KMS-11 (cell line): Measurements from ENCODE around the gene PPP1R1B.

Experiments used
- H2AFZ ChIP-seq: fragments of 200-600 bp; sonication (generic); 2 replicates; pipeline ENCODE4 v1.6.1; 2016; ENCODE audit warnings: antibody characterized with exemption, mixed run types, low read depth
- H3K27ac ChIP-seq: fragments of 200-600 bp; sonication (generic); 2 replicates; pipeline ENCODE4 v1.6.1; 2016; ENCODE audit warnings: mild to moderate bottlenecking, mixed run types
- H3K27me3 ChIP-seq: fragments of 200-600 bp; sonication (generic); 2 replicates; pipeline ENCODE4 v1.6.1; 2017; ENCODE audit warnings: mild to moderate bottlenecking, low read depth, mixed run types, moderate library complexity; ENCODE audit not compliant: insufficient read depth
- H3K36me3 ChIP-seq: fragments of 200-600 bp; sonication (generic); 2 replicates; pipeline ENCODE4 v1.6.1; 2017; ENCODE audit warnings: mild to moderate bottlenecking, mixed run types; ENCODE audit not compliant: insufficient read depth
- H3K4me1 ChIP-seq: fragments of 200-600 bp; sonication (generic); 2 replicates; pipeline ENCODE4 v1.6.1; 2016; ENCODE audit warnings: mild to moderate bottlenecking, low read depth, mixed run types; ENCODE audit not compliant: poor library complexity, severe bottlenecking
- H3K4me2 ChIP-seq: fragments of 200-600 bp; sonication (generic); 2 replicates; pipeline ENCODE4 v1.7.0; 2016; ENCODE audit warnings: mild to moderate bottlenecking, mixed run types
- H3K4me3 ChIP-seq: fragments of 200-600 bp; sonication (generic); IDR thresholded peaks from 2 replicates; pipeline ENCODE4 v1.6.1; 2017; ENCODE audit warnings: low read depth, low read length, mixed read lengths; ENCODE audit not compliant: insufficient read depth
- H3K79me2 ChIP-seq: fragments of 200-600 bp; sonication (generic); 2 replicates; pipeline ENCODE4 v1.6.1; 2016; ENCODE audit warnings: low read depth, mixed run types; ENCODE audit not compliant: insufficient read depth
- H3K9ac ChIP-seq: fragments of 200-600 bp; sonication (generic); 2 replicates; pipeline ENCODE4 v1.6.1; 2016; ENCODE audit warnings: mild to moderate bottlenecking, mixed run types
- H4K20me1 ChIP-seq: fragments of 200-600 bp; sonication (generic); 2 replicates; pipeline ENCODE4 v1.6.1; 2016; ENCODE audit warnings: mild to moderate bottlenecking, mixed run types; ENCODE audit not compliant: insufficient read depth
- CTCF ChIP-seq: fragments of 200-600 bp; sonication (generic); conservative IDR thresholded peaks from 2 replicates; pipeline ENCODE4 v1.6.1; 2017; ENCODE audit warnings: low read depth, mild to moderate bottlenecking, antibody characterized with exemption, low read length, moderate library complexity, mixed read lengths

PPP1R1B gene

DNA sequence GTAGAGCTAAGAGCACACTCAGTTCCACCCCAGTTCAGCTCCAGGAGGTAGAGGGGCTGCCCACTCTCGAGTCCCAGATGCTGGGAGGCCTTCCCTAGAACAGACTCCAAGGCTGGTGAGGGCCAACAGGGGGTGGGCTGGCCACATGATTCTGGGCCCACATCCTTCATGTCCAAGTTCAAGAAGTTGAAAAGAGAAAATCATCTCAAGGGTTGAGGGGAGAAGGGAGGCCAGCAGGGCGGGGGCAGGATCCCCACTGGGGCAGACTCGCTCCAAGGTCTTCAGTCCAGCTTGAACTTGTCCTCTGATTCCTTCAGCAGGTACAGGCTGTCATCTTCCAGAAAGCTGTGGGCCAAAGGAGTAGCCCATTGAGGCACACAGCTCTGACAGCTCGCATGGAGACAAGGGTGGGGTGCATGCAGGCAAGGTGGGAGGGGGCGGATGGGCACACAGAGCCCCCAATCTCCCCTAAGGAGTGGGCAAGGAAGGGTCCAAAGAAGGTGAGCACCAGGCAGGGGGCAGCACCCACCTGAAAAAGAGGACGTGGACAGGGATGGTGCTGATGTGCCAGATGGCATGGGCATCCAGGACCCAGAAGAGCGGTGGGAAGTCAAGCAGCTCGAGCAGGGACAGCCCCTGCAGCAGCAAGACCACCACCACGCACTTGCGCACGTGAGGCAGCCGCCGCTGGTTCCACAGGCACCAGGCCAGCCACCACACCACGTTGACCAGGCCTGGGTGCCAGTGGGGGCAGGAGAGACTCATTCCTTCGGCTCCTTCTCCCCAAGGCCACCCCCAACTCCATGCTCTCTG, 46.0 kb downstream of the PPP1R1B start:
- H3K4me2 ChIP-seq = no peak overlapping the region

DNA sequence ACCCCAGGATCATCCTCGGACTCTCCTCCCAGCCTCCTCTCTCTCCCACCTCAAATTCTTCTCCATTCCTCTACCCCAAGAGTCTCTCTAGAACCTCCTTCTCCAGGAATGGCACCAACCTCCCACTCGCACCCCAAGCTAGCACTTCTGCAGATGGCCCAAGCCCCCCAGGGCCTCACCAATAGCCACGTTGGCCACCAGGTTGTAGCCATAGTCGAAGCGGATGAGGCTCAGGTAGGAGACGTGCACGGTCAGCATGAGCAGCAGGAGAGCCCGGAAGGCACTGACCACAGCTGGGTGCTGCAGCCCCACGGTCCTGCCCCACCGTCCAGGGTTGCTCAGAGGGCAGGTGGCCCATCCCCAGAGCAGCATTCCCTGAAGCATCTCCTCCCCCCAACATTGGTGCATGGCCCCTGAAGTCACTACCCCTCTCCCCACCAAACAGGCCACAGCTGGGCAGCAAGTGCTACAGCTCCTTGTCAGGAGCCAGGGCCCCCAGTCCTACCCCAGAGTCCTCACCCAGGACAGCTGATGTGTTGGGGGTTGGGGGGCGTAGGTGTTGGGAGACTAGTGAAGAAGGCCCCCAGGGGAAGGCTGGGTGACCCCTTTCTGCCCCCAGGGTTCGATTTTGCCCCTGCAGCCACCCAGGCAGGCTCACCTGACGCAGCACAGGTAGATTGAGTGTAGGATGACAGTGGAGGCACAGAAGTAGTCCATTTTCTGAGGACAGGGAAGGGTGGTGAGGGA, 46.8 kb downstream of the PPP1R1B start:
- no peaks in the 10 kb centered on the region for H4K20me1 ChIP-seq
- H3K9ac ChIP-seq = no peak overlapping the region
- TF ChIP-seq CTCF = no peak
- H3K27me3 ChIP-seq = peaks cover 8% of the 10 kb centered on the region; the same call in 1 of the 2 replicates
- H3K4me2 ChIP-seq = no peak overlapping the region
- no peaks in the 10 kb centered on the region for H3K79me2 ChIP-seq
- H3K36me3 ChIP-seq = no peaks in the 10 kb centered on the region
- H3K27ac ChIP-seq = no peak overlapping the region
- no peak overlapping the region for H2AFZ ChIP-seq
- H3K4me3 ChIP-seq = no peak overlapping the region
- no peaks in the 10 kb centered on the region for H3K4me1 ChIP-seq

More for the DNA sequence above, 46.0 kb downstream of the PPP1R1B start:
- H3K27me3 ChIP-seq = peaks cover 8% of the 10 kb centered on the region; the same call in 1 of the 2 replicates
- H3K79me2 ChIP-seq = no peaks in the 10 kb centered on the region
- no peak overlapping the region for H3K4me3 ChIP-seq
- H3K9ac ChIP-seq = no peak overlapping the region
- H3K27ac ChIP-seq = no peak overlapping the region
- no peaks in the 10 kb centered on the region for H3K36me3 ChIP-seq
- H4K20me1 ChIP-seq = no peaks in the 10 kb centered on the region
- H3K4me1 ChIP-seq = no peaks in the 10 kb centered on the region
- no peak overlapping the region for H2AFZ ChIP-seq
- no peak for TF ChIP-seq CTCF

GRCh38 chr17:39674179-39674578, 47.4 kb downstream of the PPP1R1B start:
- H3K27me3 ChIP-seq = 0 out of 2 replicates have a peak, but pooled peaks cover 2% of the 10 kb centered on the region
- no peak overlapping the region for H3K4me2 ChIP-seq
- no peak overlapping the region for H3K9ac ChIP-seq
- no peaks in the 10 kb centered on the region for H4K20me1 ChIP-seq
- no peak overlapping the region for H3K27ac ChIP-seq
- no peak overlapping the region for H2AFZ ChIP-seq
- TF ChIP-seq CTCF = no peak
- H3K4me1 ChIP-seq = no peaks in the 10 kb centered on the region
- H3K79me2 ChIP-seq = no peaks in the 10 kb centered on the region
- H3K36me3 ChIP-seq = no peaks in the 10 kb centered on the region
- no peak overlapping the region for H3K4me3 ChIP-seq

DNA sequence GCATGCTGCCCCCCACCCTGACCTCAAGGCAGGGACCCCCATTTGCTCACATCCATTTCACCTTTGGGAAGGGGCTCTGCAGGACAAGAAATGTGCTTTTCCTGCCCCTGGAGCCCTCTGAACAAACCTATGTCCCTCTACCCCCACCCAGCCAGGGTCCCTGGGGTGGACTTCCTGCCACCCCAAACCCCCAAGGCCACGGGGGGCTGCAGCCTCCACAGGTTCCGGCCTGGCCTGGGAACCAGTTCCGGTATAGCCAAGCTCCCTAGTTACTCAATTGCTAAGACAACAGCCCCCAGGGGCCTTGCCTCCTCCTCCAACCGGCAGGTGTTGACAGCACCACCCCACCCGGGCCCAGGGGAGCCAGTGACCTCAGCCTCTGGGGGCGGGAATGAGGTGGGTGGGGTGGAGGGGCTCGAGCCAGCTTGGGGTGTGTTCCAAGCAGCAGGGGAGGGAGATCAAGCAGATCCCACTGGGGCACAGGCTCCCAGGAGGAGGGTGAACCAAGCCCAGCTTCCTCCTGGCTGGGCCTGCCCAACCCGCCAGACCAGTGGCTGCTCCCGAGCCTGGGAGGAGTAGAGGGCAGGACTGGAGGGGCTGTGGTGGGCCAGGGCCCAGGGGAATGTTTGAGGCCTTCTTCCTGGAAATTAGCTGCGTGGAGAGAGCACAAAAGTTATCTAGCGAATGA, 48.1 kb downstream of the PPP1R1B start:
- Histone ChIP-seq H3K27ac (no peak overlapping the region), H3K4me1 (no peaks in the 10 kb centered on the region)

More for the DNA sequence above, 48.1 kb downstream of the PPP1R1B start:
- H3K9ac ChIP-seq = no peak overlapping the region
- H4K20me1 ChIP-seq = no peaks in the 10 kb centered on the region
- H3K79me2 ChIP-seq = no peaks in the 10 kb centered on the region
- H3K4me2 ChIP-seq = no peak overlapping the region
- H2AFZ ChIP-seq = no peak overlapping the region
- H3K4me3 ChIP-seq = no peak overlapping the region
- no peaks in the 10 kb centered on the region for H3K27me3 ChIP-seq
- H3K36me3 ChIP-seq = no peaks in the 10 kb centered on the region
- TF ChIP-seq CTCF = no peak
